Liver (tissue), 9 donors: ENCODE results near the gene KLF3. TPM values are rescaled to one million over a fixed set of nuclear protein-coding genes. Genes with fewer than 3 reads are reported as not detected.

Source experiments
- DNase-seq: peaks from one replicate; pipeline ENCODE4 v3.0.0-alpha.2; 2017; ENCODE audit warnings: low spot score
- H3K27ac ChIP-seq, 2 donors: one replicate each; pipeline ENCODE4 v1.7.0; 2013; ENCODE audit warnings: inconsistent platforms in 2 of 2, low read length in 2 of 2, control low read depth in 1 of 2, low read depth in 1 of 2, mild to moderate bottlenecking in 1 of 2
- H3K27me3 ChIP-seq, 4 donors: one replicate each; pipeline versions ENCODE4 v1.6.1 to v1.7.0; 2013; ENCODE audit warnings: low read length in 3 of 4, inconsistent platforms in 1 of 4, mild to moderate bottlenecking in 1 of 4, moderate library complexity in 1 of 4; ENCODE audit not compliant: control insufficient read depth in 4 of 4, insufficient read depth in 4 of 4
- H3K36me3 ChIP-seq, 4 donors: one replicate each; pipeline versions ENCODE4 v1.6.1 to v1.7.0; 2013; ENCODE audit warnings: low read length in 3 of 4, mild to moderate bottlenecking in 3 of 4, low read depth in 1 of 4, moderate library complexity in 1 of 4; ENCODE audit not compliant: control insufficient read depth in 4 of 4, insufficient read depth in 3 of 4
- H3K4me1 ChIP-seq, 4 donors: one replicate each; pipeline versions ENCODE4 v1.6.1 to v1.7.0; 2013; ENCODE audit warnings: low read length in 3 of 4, mild to moderate bottlenecking in 3 of 4, moderate library complexity in 1 of 4; ENCODE audit not compliant: control insufficient read depth in 4 of 4, insufficient read depth in 4 of 4
- H3K4me3 ChIP-seq, 3 donors: one replicate each; pipeline versions ENCODE4 v1.6.1 to v1.7.0; 2013; ENCODE audit warnings: low read length in 3 of 3, control low read depth in 1 of 3, low read depth in 1 of 3, mild to moderate bottlenecking in 1 of 3
- H3K9ac ChIP-seq, 2 donors: one replicate each; pipeline ENCODE4 v1.7.0; 2013; ENCODE audit warnings: low read length in 2 of 2, mild to moderate bottlenecking in 2 of 2, moderate library complexity in 2 of 2, control low read depth in 1 of 2, low read depth in 1 of 2
- H3K9me3 ChIP-seq, 4 donors: one replicate each; pipeline versions ENCODE4 v1.6.1 to v1.7.0; 2013; ENCODE audit warnings: low read length in 3 of 4; ENCODE audit not compliant: control insufficient read depth in 4 of 4
- EGR1 ChIP-seq, 2 donors: IDR thresholded peaks; 2 replicates each; pipeline ENCODE4 v1.6.1; 2016 to 2018; ENCODE audit warnings: antibody characterized with exemption in 2 of 2, low read depth in 2 of 2
- FOXA1 ChIP-seq: IDR thresholded peaks from 2 replicates; pipeline ENCODE4 v1.6.1; 2016; ENCODE audit warnings: antibody characterized with exemption
- FOXA2 ChIP-seq: IDR thresholded peaks from 2 replicates; pipeline ENCODE4 v1.6.1; 2016; ENCODE audit warnings: antibody characterized with exemption
- GABPA ChIP-seq, 2 donors: IDR thresholded peaks in 1 of 2; conservative IDR thresholded peaks in 1 of 2; 2 replicates each; pipeline ENCODE4 v1.6.1; 2016; ENCODE audit warnings: antibody characterized with exemption in 2 of 2, mild to moderate bottlenecking in 1 of 2, moderate library complexity in 1 of 2
- HNF4A ChIP-seq, 2 donors: conservative IDR thresholded peaks; 2 replicates each; pipeline ENCODE4 v1.6.1; 2016; ENCODE audit warnings: antibody characterized with exemption in 2 of 2, mild to moderate bottlenecking in 2 of 2
- JUND ChIP-seq, 2 donors: IDR thresholded peaks; 2 replicates each; pipeline ENCODE4 v1.6.1; 2016; ENCODE audit warnings: antibody characterized with exemption in 2 of 2
- NR2F2 ChIP-seq: IDR thresholded peaks from 2 replicates; pipeline ENCODE4 v1.6.1; 2016; ENCODE audit warnings: antibody characterized with exemption
- RAD21 ChIP-seq, 2 donors: IDR thresholded peaks; 2 replicates each; pipeline ENCODE4 v1.6.1; 2016; ENCODE audit warnings: antibody characterized with exemption in 2 of 2, mild to moderate bottlenecking in 2 of 2
- RXRA ChIP-seq, 2 donors: IDR thresholded peaks; 2 replicates each; pipeline ENCODE4 v1.6.1; 2017 to 2018; ENCODE audit warnings: antibody characterized with exemption in 2 of 2, mild to moderate bottlenecking in 1 of 2
- SP1 ChIP-seq: IDR thresholded peaks from 2 replicates; pipeline ENCODE4 v1.6.1; 2018; ENCODE audit warnings: antibody characterized with exemption, mild to moderate bottlenecking
- TAF1 ChIP-seq: conservative IDR thresholded peaks from 2 replicates; pipeline ENCODE4 v1.6.1; 2016; ENCODE audit warnings: antibody characterized with exemption, mild to moderate bottlenecking
- YY1 ChIP-seq: IDR thresholded peaks from 2 replicates; pipeline ENCODE4 v1.6.1; 2016; ENCODE audit warnings: antibody characterized with exemption, mild to moderate bottlenecking
- WGBS: extraction: QIAGEN DNeasy Blood & Tissue Kit; methylation state at CpG from one replicate; pipeline ENCODE4 v1.1.7; 2013; 5-methylcytosine and 5-hydroxymethylcytosine counted together
- polyA plus RNA-seq, 2 donors: library from polyadenylated mRNA; stranded (reverse) in 1 of 2; unstranded in 1 of 2; fragments of 200-250 nt in 1 of 2; fragments of >200 nt in 1 of 2; fragmentation: Nextera tagmentation in 1 of 2; extraction: Ambion mirVana in 1 of 2; gene quantifications; one replicate each; pipeline versions ENCODE4 v1.2.1 to v1.2.3, GENCODE V29; 2013 to 2015
- total RNA-seq, 2 donors: library from RNA; depleted of rRNA; stranded (reverse); fragments of >200 nt; gene quantifications; one replicate each; pipeline ENCODE4 v1.2.3, GENCODE V29; 2014
- TF ChIP-seq, protein P1 (sequence below): IDR thresholded peaks from 2 replicates; pipeline ENCODE4 v1.6.1; 2016; ENCODE audit warnings: antibody characterized with exemption
- TF ChIP-seq, protein P2 (sequence below): IDR thresholded peaks from 2 replicates; pipeline ENCODE4 v1.6.1; 2016; ENCODE audit warnings: antibody characterized with exemption
- TF ChIP-seq, protein P3 (sequence below): IDR thresholded peaks from 2 replicates; pipeline ENCODE4 v1.6.1; 2016; ENCODE audit warnings: antibody characterized with exemption, mild to moderate bottlenecking
- donor health status: healthy.
- donor health status: healthy.
- donor health status: healthy.
- donor health status: healthy.
- donor health status: healthy.

KLF3 gene
- total and polyA plus RNA-seq, 4 donors = 11.1 to 77.5 (median 21.0) TPM

DNA sequence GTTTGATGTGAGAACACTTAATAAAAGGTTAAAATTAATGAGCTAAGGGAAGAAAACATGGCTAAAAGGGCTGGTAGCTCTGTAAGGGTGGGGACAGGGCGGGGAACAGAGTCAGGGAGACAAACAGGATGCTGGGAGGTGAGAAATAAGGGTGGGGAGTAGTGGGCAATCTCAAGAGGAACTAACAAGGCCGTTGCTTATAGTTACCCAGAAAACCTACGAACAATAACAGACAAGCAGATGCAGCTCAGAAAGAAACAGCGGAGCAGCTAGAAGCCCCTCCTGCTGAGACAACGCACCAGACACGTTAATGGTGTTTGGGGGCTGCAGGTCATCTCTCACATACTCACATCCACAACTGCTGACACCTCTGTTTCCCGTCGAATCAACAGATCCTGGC is 9.7 kb upstream of the KLF3 start:
- Histone ChIP-seq H3K36me3 (no peaks in the 10 kb centered on the region), H3K9me3 (no peaks in the 10 kb centered on the region), H3K4me1 (no peaks in the 10 kb centered on the region), H3K27me3 (no peaks in the 10 kb centered on the region), H3K4me3 (no peak overlapping the region), H3K27ac (no peak overlapping the region), H3K9ac (no peak overlapping the region)
- no peak for TF ChIP-seq EGR1 (IDR thresholded peaks at IDR 0.05; ENCODE audit: low read depth in 2 of 2)
- TF ChIP-seq, protein P1, sequence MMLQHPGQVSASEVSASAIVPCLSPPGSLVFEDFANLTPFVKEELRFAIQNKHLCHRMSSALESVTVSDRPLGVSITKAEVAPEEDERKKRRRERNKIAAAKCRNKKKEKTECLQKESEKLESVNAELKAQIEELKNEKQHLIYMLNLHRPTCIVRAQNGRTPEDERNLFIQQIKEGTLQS = no peak
- TF ChIP-seq YY1 = no peak
- TF ChIP-seq RAD21 (IDR thresholded peaks at IDR 0.05) = no peak
- TF ChIP-seq HNF4A (conservative IDR thresholded peaks at IDR 0.05) = no peak
- no peak for TF ChIP-seq GABPA (IDR thresholded peaks at IDR 0.05 in 1 of 2, conservative IDR thresholded peaks at IDR 0.05 in 1 of 2)
- TF ChIP-seq FOXA1 = no peak
- TF ChIP-seq SP1 = no peak
- no peak for TF ChIP-seq RXRA (IDR thresholded peaks at IDR 0.05)
- no peak for DNase-seq
- 73% methylated on average over 8 of the region's 8 CpGs for WGBS

DNA sequence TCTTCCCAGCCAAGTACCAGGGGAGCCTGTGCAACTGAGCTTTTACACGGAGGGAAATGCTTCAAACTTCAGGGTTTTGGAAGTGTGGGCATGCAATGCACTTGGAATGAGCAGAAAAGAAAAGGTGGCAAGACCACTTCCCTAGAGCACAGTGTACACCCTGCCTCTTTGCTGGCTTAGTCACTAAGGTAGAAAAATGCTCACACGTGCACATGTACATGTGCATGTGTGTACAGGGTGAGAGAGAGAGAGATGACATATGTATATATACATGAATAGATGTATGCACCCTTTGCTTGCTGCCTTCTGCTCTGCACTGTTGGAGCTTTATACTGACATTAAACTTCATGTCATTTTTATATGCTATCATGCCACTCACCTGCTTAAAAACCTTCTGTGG is 7.9 kb upstream of the KLF3 start:
- Histone ChIP-seq H3K4me1 (no peaks in the 10 kb centered on the region), H3K36me3 (no peaks in the 10 kb centered on the region), H3K27ac (no peak overlapping the region), H3K9ac (no peak overlapping the region), H3K4me3 (no peak overlapping the region), H3K9me3 (no peaks in the 10 kb centered on the region), H3K27me3 (no peaks in the 10 kb centered on the region)
- no peak for DNase-seq
- 90% methylated on average over 2 of the region's 2 CpGs for WGBS
- TF ChIP-seq EGR1 (IDR thresholded peaks at IDR 0.05; ENCODE audit: low read depth in 2 of 2) = no peak
- TF ChIP-seq, protein P2, sequence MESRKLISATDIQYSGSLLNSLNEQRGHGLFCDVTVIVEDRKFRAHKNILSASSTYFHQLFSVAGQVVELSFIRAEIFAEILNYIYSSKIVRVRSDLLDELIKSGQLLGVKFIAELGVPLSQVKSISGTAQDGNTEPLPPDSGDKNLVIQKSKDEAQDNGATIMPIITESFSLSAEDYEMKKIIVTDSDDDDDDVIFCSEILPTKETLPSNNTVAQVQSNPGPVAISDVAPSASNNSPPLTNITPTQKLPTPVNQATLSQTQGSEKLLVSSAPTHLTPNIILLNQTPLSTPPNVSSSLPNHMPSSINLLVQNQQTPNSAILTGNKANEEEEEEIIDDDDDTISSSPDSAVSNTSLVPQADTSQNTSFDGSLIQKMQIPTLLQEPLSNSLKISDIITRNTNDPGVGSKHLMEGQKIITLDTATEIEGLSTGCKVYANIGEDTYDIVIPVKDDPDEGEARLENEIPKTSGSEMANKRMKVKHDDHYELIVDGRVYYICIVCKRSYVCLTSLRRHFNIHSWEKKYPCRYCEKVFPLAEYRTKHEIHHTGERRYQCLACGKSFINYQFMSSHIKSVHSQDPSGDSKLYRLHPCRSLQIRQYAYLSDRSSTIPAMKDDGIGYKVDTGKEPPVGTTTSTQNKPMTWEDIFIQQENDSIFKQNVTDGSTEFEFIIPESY = no peak
- TF ChIP-seq FOXA2 = no peak
- no peak for TF ChIP-seq TAF1
- TF ChIP-seq, protein P3, sequence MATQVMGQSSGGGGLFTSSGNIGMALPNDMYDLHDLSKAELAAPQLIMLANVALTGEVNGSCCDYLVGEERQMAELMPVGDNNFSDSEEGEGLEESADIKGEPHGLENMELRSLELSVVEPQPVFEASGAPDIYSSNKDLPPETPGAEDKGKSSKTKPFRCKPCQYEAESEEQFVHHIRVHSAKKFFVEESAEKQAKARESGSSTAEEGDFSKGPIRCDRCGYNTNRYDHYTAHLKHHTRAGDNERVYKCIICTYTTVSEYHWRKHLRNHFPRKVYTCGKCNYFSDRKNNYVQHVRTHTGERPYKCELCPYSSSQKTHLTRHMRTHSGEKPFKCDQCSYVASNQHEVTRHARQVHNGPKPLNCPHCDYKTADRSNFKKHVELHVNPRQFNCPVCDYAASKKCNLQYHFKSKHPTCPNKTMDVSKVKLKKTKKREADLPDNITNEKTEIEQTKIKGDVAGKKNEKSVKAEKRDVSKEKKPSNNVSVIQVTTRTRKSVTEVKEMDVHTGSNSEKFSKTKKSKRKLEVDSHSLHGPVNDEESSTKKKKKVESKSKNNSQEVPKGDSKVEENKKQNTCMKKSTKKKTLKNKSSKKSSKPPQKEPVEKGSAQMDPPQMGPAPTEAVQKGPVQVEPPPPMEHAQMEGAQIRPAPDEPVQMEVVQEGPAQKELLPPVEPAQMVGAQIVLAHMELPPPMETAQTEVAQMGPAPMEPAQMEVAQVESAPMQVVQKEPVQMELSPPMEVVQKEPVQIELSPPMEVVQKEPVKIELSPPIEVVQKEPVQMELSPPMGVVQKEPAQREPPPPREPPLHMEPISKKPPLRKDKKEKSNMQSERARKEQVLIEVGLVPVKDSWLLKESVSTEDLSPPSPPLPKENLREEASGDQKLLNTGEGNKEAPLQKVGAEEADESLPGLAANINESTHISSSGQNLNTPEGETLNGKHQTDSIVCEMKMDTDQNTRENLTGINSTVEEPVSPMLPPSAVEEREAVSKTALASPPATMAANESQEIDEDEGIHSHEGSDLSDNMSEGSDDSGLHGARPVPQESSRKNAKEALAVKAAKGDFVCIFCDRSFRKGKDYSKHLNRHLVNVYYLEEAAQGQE = no peak
- no peak for TF ChIP-seq FOXA1

DNA sequence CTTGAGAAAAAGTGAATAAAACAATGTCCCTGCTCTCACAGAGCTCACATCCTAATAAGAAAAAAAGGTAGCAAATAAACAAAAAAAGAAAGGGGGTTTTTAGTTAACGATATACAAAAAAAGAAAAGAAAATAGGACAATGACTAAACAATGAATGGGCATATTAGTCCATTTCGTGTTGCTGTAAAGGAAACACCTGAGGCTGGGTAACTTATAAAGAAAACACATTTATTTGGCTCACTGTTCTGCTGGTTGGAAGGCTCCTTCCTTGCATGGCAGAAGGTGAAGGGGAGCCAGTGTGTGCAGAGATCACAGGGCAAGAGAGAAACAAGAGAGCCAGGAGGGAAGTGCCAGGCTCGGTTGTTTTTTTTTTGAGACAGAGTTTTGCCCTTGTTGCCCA is 4.7 kb upstream of the KLF3 start:
- peaks cover 0 to 8% (median 6%) of the 10 kb centered on the region in 4 donors for H3K4me1 ChIP-seq
- no peak for DNase-seq
- no peaks in the 10 kb centered on the region for H3K36me3 ChIP-seq
- TF ChIP-seq HNF4A (conservative IDR thresholded peaks at IDR 0.05) (no peak), FOXA1 (no peak), EGR1 (IDR thresholded peaks at IDR 0.05; ENCODE audit: low read depth in 2 of 2) (no peak), NR2F2 (no peak), FOXA2 (no peak), JUND (IDR thresholded peaks at IDR 0.05) (no peak), GABPA (IDR thresholded peaks at IDR 0.05 in 1 of 2, conservative IDR thresholded peaks at IDR 0.05 in 1 of 2) (no peak)
- TF ChIP-seq, protein P1 = no peak
- TF ChIP-seq, protein P3 = no peak
- TF ChIP-seq, protein P2 = no peak
- no peak overlapping the region for H3K27ac ChIP-seq
- no peak overlapping the region for H3K4me3 ChIP-seq
- no peaks in the 10 kb centered on the region for H3K27me3 ChIP-seq
- H3K9me3 ChIP-seq = no peaks in the 10 kb centered on the region
- WGBS = 84% methylated on average over 3 of the region's 3 CpGs
- no peak overlapping the region for H3K9ac ChIP-seq
